Aorta (tissue), 5 donors: ENCODE measurements around the gene ETV4. TPM values are rescaled to one million over a fixed set of nuclear protein-coding genes. Genes with fewer than 3 reads are reported as not detected.

Source experiments
- ATAC-seq: fragments of 200-7000 bp; cut with Tn5 transposase; one replicate; pipeline ENCODE4 v1.9.1; 2022; ENCODE audit warnings: moderate library complexity; ENCODE audit not compliant: low FRiP score
- DNase-seq, 2 donors: peaks; one replicate each; pipeline ENCODE4 v3.0.0-alpha.2; 2020
- H3K27ac ChIP-seq, 2 donors: one replicate each; pipeline ENCODE4 v1.5.1; 2013; ENCODE audit warnings: low read length in 2 of 2, mild to moderate bottlenecking in 2 of 2, moderate library complexity in 2 of 2, control low read depth in 1 of 2, inconsistent platforms in 1 of 2, low read depth in 1 of 2
- H3K27me3 ChIP-seq, 2 donors: one replicate each; pipeline ENCODE4 v1.6.1; 2013; ENCODE audit warnings: control low read depth in 1 of 2, low read length in 1 of 2, mild to moderate bottlenecking in 1 of 2, moderate library complexity in 1 of 2; ENCODE audit not compliant: insufficient read depth in 2 of 2, control insufficient read depth in 1 of 2
- H3K36me3 ChIP-seq, 2 donors: one replicate each; pipeline ENCODE4 v1.6.1; 2013; ENCODE audit warnings: control low read depth in 1 of 2, low read length in 1 of 2, mild to moderate bottlenecking in 1 of 2; ENCODE audit not compliant: insufficient read depth in 2 of 2, control insufficient read depth in 1 of 2
- H3K4me1 ChIP-seq, 2 donors: one replicate each; pipeline ENCODE4 v1.6.1; 2013; ENCODE audit warnings: low read length in 2 of 2, control low read depth in 1 of 2, mild to moderate bottlenecking in 1 of 2, moderate library complexity in 1 of 2; ENCODE audit not compliant: insufficient read depth in 2 of 2, control insufficient read depth in 1 of 2
- H3K4me3 ChIP-seq, 2 donors: one replicate each; pipeline ENCODE4 v1.5.1; 2013; ENCODE audit warnings: low read length in 2 of 2, control low read depth in 1 of 2, mild to moderate bottlenecking in 1 of 2
- H3K9me3 ChIP-seq: one replicate; pipeline ENCODE4 v1.6.1; 2013; ENCODE audit warnings: mild to moderate bottlenecking, low read length; ENCODE audit not compliant: control insufficient read depth
- WGBS, 2 donors: extraction: QIAGEN DNeasy Blood & Tissue Kit; methylation state at CpG; one replicate each; pipeline ENCODE4 v1.1.7; 2013; 5-methylcytosine and 5-hydroxymethylcytosine counted together
- intact Hi-C, 2 donors: fragments of 100-400 bp; cut with DNase I; formaldehyde crosslinking; loops; one replicate each; pipeline versions ENCODE4 v1.14.2 to v1.15.0; 2022
- polyA plus RNA-seq, 2 donors: library from polyadenylated mRNA; stranded (reverse); fragments of 200-250 nt; gene quantifications; one replicate each; pipeline ENCODE4 v1.2.3, GENCODE V29; 2013
- total RNA-seq, 2 donors: library from RNA; stranded (reverse); fragmentation: NEBNext Ultra II Directional; extraction: Animal tissue kit (Norgen Biotek cat#: 25700); gene quantifications; one replicate each; pipeline ENCODE4 v1.2.1, GENCODE V29; 2021
- donor health status: healthy with polysubstance abuse.
- donor health status: Bipolar disorder and iron deficiency.
- donor health status: DM: no; HTN: no; CAD: no.
- donor health status: DM: no; HTN: no; CAD: no.
- donor health status: DM: yes; HTN: yes; CAD: no.

The ETV4 gene
- total and polyA plus RNA-seq, 4 donors, result 0.50 to 5.8 (median 1.7) TPM

GRCh38 chr17:43574896-43575525 lies 28.9 kb upstream of the ETV4 start:
- Histone ChIP-seq H3K9me3 (no peaks in the 10 kb centered on the region), H3K4me3 (no peak overlapping the region), H3K27me3 (no peaks in the 10 kb centered on the region), H3K36me3 (no peaks in the 10 kb centered on the region), H3K4me1 (no peaks in the 10 kb centered on the region), H3K27ac (no peak overlapping the region)
- ATAC-seq, result no peak
- intact Hi-C loops, result loop anchor here (5.0 kb wide), 2 partner anchors 182 to 187 kb away; partner anchors contain the start of gene SOST (in 1 of the 2)
- DNase-seq, result no peak
- WGBS, 2 donors, result 59 to 74% methylated on average over 5 of the region's 5 CpGs

DNA sequence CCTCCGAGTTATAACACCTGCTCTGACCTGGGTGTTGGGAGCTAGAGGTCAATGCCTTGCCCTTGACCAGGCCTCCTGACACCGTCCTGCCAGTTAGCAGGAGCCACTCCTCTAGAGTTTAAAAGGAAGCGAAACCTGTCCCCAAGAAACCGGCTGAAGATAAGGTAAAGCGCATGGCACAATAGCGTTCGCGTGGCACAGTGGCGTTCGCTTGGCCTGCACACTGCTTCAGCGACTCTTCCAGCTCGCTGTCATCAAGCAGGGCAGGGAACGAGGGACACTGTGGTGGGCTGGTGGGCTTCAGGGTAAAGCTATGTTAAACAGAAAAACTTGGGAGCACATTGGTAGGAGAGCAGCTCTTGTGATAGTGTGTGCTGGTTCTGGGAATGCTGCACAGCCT lies 28.2 kb upstream of the ETV4 start:
- H3K27me3 ChIP-seq, result no peaks in the 10 kb centered on the region
- intact Hi-C loops, result no loop called here
- H3K36me3 ChIP-seq, result no peaks in the 10 kb centered on the region
- H3K27ac ChIP-seq, result no peak overlapping the region
- WGBS, 2 donors, result 78 to 84% methylated on average over 13 of the region's 13 CpGs
- H3K4me3 ChIP-seq, result no peak overlapping the region
- ATAC-seq, result no peak
- no peaks in the 10 kb centered on the region for H3K9me3 ChIP-seq
- no peaks in the 10 kb centered on the region for H3K4me1 ChIP-seq
- DNase-seq, result no peak

DNA sequence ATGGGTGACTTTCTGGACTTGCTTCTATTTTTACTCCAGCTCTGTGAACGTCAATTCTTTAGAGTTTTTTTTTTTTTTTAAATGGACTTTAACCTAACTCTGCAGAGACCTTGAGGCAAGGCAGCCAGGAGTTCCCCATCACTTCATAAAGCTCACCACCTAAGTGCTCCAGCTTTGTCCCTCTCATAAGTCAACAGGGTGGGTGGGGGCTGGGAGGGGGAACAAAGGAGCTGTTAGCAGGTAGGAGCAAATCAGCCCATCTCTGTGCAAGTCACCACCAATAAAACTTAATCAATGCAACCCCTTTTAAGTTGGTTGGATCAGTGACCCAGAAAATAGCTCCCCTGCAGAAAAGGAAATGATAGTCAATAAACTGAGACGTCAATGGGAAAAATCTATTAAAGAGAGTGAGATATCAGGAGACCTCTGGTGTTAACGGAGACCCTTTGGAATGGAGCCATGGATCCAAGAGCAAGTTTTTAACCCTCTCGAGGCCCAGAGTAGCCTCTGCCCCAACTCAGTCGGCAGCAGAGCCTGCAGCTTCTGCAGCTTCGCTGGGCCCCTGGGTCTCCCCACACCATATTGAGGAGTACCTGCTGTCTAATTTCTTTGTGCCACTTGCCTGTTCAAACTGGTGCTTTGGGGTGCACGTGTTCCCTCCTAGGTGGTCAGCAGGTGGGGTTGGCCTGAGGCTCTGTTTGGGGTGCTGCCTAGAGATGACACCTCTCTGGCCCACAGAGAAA lies 27.6 kb upstream of the ETV4 start:
- intact Hi-C loops, result no loop called here

DNA sequence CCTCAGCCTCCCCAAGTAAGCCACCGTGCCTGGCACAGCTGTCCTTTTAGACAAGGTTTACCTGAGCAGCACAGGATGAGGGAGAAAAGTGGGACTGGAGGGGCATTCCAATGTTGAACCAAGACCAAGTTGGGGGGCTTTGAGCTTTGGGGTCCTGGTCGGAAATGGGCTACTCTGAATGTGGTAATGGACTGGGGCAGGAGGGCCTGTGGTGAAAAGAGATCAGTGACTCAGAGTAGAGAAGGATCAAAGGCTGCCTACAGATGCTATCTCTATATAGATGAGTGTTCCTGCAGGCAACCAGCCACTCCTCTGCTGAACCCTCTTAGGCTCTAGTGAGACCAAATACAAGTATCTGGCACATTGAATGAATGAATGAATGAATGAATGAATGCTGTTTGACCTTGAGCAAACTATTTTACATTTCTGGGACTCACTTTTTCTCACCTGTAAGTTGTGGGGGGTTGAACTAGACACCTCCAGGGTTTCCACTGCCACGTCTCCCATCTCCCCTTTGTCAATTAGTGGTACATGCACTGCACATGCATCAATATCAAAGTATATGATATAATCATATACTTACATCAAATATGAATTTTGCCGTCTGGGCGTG lies 26.3 kb upstream of the ETV4 start:
- no peaks in the 10 kb centered on the region for H3K4me1 ChIP-seq
- no peak overlapping the region for H3K27ac ChIP-seq
- no peaks in the 10 kb centered on the region for H3K27me3 ChIP-seq
- H3K4me3 ChIP-seq, result no peak overlapping the region
- ATAC-seq (no peak), DNase-seq (no peak)
- 91 to 92% methylated on average over 5 of the region's 5 CpGs for WGBS, 2 donors
- intact Hi-C loops, result no loop called here
- H3K36me3 ChIP-seq, result no peaks in the 10 kb centered on the region
- no peaks in the 10 kb centered on the region for H3K9me3 ChIP-seq

More for the DNA sequence above, 27.6 kb upstream of the ETV4 start:
- Histone ChIP-seq H3K4me1 (no peaks in the 10 kb centered on the region), H3K27ac (no peak overlapping the region), H3K9me3 (no peaks in the 10 kb centered on the region), H3K36me3 (no peaks in the 10 kb centered on the region), H3K4me3 (no peak overlapping the region), H3K27me3 (no peaks in the 10 kb centered on the region)
- 44 to 54% methylated on average over 7 of the region's 7 CpGs for WGBS, 2 donors
- no peak for ATAC-seq
- DNase-seq, result no peak

GRCh38 chr17:43570518-43570928 lies 24.4 kb upstream of the ETV4 start:
- Histone ChIP-seq H3K4me3 (no peak overlapping the region), H3K27ac (no peak overlapping the region), H3K36me3 (no peaks in the 10 kb centered on the region), H3K4me1 (no peaks in the 10 kb centered on the region), H3K27me3 (no peaks in the 10 kb centered on the region), H3K9me3 (no peaks in the 10 kb centered on the region)
- DNase-seq (no peak), ATAC-seq (no peak)
- WGBS, 2 donors, result 89% methylated on average over 3 of the region's 3 CpGs
- intact Hi-C loops, result no loop called here

DNA sequence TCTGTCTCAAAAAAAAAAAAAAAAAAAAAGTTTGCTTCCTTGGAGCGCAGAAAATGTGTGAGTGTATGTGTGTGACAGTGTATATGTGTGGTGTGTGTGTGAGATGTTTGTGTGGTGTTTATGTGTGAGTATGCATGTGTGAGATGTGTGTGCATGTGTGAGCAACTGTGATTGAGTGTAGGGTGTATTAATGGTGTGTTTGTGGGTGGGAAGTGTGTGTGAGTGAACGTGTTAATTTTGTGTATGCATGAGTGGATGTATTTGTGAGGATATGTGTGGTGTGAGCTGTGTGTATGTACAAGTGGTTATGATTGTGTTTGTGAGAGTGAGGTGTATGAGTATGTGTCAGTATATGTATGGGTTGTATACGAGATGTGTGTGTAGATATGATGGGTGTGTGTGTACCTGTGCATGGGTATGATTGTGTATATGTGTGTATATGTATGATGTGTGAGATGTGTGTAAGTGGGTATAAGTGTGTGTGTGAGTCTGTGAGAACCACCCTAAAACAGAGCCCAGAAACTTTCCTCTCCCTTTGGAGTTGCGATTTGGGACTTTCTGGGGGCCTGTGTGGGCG lies 22.5 kb upstream of the ETV4 start:
- H3K4me3 ChIP-seq, result no peak overlapping the region
- ATAC-seq (no peak), DNase-seq (no peak)
- no peaks in the 10 kb centered on the region for H3K27me3 ChIP-seq
- intact Hi-C loops, result no loop called here
- 93 to 95% methylated on average over 5 of the region's 5 CpGs for WGBS, 2 donors
- no peaks in the 10 kb centered on the region for H3K36me3 ChIP-seq
- no peaks in the 10 kb centered on the region for H3K4me1 ChIP-seq
- H3K27ac ChIP-seq, result no peak overlapping the region
- no peaks in the 10 kb centered on the region for H3K9me3 ChIP-seq

GRCh38 chr17:43563600-43564594 lies 17.8 kb upstream of the ETV4 start:
- Histone ChIP-seq H3K9me3 (no peaks in the 10 kb centered on the region), H3K27ac (no peak overlapping the region), H3K36me3 (no peaks in the 10 kb centered on the region), H3K27me3 (no peaks in the 10 kb centered on the region), H3K4me1 (no peaks in the 10 kb centered on the region), H3K4me3 (no peak overlapping the region)
- DNase-seq (no peak), ATAC-seq (no peak)
- intact Hi-C loops, result no loop called here
- 72 to 75% methylated on average over 15 of the region's 15 CpGs for WGBS, 2 donors
